ENCODE data around the gene ZNF701. TPM values are rescaled to one million over a fixed set of nuclear protein-coding genes. Genes with fewer than 3 reads are reported as not detected.
A peak's percentile ranks its signal among the peaks of the same experiment; 100 is the strongest.

Gene ZNF701
- polyA plus RNA-seq, 1 of the 3 experiments (the other 2 are of a cell fraction) = 3.8 TPM

GRCh38 chr19:52599241-52599640, 29.2 kb downstream of the ZNF701 start (continued):
- TF ChIP-seq IRF3 (IDR thresholded peaks at IDR 0.05; ENCODE audit: low read depth, low read length) = no peak
- no peak for TF ChIP-seq CHD2 (IDR thresholded peaks at IDR 0.05; ENCODE audit: low read length, partially characterized antibody)
- no peak for TF ChIP-seq TCF12 (IDR thresholded peaks at IDR 0.05)
- no peak for TF ChIP-seq GATA2 (CRISPR knock-in tag; IDR thresholded peaks at IDR 0.05)

DNA sequence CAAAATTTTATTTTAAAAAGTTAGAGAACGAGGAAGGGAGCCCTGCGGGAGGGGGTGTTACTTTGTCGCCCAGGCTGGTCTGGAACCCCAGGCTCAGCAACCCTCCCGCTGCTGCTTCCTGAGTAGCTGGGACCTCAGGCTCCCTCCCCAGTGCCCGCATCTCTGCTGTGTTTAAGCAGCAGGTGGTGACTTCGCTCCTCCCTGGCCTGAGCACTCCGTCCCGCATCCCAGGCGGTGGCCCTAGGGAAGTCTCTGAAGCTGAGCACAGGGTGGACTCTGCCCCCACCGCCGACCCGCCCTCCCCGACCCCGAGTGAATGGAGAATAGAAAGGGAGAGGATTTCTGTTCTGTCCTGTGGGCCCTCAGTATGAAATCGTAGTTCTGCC, 30.5 kb downstream of the ZNF701 start:
- peaks cover 3% of the 10 kb centered on the region for H3F3A ChIP-seq (replicated peaks; ENCODE audit: insufficient read depth)
- peak overlapping the region; percentile 63; the same call in 1 of the 2 replicates for H3K9ac ChIP-seq
- H3K27me3 ChIP-seq (ENCODE audit: insufficient read depth) = no peaks in the 10 kb centered on the region
- H2AFZ ChIP-seq (ENCODE audit: low read depth) = peak overlapping the region; percentile 88
- peaks cover 9% of the 10 kb centered on the region; the same call in 1 of the 2 replicates for H3K79me2 ChIP-seq (ENCODE audit: insufficient read depth)
- CTCF ChIA-PET = interaction anchor here (0.6 to 1.0 kb wide), 2 partner anchors 10 to 364 kb away, joined by 3 to 4 read pairs; no protein-coding TSS in a partner anchor
- H3K27ac ChIP-seq (ENCODE audit: low read depth in 2 of 2, low read length in 1 of 2) = peak overlapping the region; percentile 38 to 54; a peak in 3 of 4 replicates
- no peaks in the 10 kb centered on the region for H4K20me1 ChIP-seq (ENCODE audit: insufficient read depth)
- DNase-seq = no peak
- H3K9me3 ChIP-seq = no peaks in the 10 kb centered on the region
- H3K4me3 ChIP-seq (ENCODE audit: low read depth in 2 of 2, low read length in 1 of 2) = peak overlapping the region; percentile 59 to 81
- peak overlapping the region; percentile 86 for H3K4me2 ChIP-seq
- POLR2A ChIA-PET = no interaction called here
- WGBS (ENCODE audit: low lambda C conversion rate) = 11% methylated on average over 12 of the region's 15 CpGs
- H3K36me3 ChIP-seq (replicated peaks in 1 of 2; ENCODE audit: control insufficient read depth in 1 of 2, insufficient read depth in 2 of 2, low read length in 1 of 2) = peaks cover 9 to 21% of the 10 kb centered on the region in 2 experiments
- peaks cover 0 to 7% of the 10 kb centered on the region in 2 experiments; a peak in 1 of 4 replicates for H3K4me1 ChIP-seq (ENCODE audit: control insufficient read depth in 1 of 2, insufficient read depth in 2 of 2, low read depth in 1 of 2, low read length in 1 of 2)
- TF ChIP-seq, protein P1, sequence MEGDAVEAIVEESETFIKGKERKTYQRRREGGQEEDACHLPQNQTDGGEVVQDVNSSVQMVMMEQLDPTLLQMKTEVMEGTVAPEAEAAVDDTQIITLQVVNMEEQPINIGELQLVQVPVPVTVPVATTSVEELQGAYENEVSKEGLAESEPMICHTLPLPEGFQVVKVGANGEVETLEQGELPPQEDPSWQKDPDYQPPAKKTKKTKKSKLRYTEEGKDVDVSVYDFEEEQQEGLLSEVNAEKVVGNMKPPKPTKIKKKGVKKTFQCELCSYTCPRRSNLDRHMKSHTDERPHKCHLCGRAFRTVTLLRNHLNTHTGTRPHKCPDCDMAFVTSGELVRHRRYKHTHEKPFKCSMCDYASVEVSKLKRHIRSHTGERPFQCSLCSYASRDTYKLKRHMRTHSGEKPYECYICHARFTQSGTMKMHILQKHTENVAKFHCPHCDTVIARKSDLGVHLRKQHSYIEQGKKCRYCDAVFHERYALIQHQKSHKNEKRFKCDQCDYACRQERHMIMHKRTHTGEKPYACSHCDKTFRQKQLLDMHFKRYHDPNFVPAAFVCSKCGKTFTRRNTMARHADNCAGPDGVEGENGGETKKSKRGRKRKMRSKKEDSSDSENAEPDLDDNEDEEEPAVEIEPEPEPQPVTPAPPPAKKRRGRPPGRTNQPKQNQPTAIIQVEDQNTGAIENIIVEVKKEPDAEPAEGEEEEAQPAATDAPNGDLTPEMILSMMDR (IDR thresholded peaks at IDR 0.05) = no peak
- TF ChIP-seq, protein P2, sequence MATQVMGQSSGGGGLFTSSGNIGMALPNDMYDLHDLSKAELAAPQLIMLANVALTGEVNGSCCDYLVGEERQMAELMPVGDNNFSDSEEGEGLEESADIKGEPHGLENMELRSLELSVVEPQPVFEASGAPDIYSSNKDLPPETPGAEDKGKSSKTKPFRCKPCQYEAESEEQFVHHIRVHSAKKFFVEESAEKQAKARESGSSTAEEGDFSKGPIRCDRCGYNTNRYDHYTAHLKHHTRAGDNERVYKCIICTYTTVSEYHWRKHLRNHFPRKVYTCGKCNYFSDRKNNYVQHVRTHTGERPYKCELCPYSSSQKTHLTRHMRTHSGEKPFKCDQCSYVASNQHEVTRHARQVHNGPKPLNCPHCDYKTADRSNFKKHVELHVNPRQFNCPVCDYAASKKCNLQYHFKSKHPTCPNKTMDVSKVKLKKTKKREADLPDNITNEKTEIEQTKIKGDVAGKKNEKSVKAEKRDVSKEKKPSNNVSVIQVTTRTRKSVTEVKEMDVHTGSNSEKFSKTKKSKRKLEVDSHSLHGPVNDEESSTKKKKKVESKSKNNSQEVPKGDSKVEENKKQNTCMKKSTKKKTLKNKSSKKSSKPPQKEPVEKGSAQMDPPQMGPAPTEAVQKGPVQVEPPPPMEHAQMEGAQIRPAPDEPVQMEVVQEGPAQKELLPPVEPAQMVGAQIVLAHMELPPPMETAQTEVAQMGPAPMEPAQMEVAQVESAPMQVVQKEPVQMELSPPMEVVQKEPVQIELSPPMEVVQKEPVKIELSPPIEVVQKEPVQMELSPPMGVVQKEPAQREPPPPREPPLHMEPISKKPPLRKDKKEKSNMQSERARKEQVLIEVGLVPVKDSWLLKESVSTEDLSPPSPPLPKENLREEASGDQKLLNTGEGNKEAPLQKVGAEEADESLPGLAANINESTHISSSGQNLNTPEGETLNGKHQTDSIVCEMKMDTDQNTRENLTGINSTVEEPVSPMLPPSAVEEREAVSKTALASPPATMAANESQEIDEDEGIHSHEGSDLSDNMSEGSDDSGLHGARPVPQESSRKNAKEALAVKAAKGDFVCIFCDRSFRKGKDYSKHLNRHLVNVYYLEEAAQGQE (IDR thresholded peaks at IDR 0.05; ENCODE audit: low read depth, low read length) = no peak
- TF ChIP-seq MEF2A (IDR thresholded peaks at IDR 0.05; ENCODE audit: borderline replicate concordance, low read depth) (no peak), FOXJ3 (CRISPR knock-in tag; IDR thresholded peaks at IDR 0.05) (no peak), CHD2 (IDR thresholded peaks at IDR 0.05; ENCODE audit: low read length, partially characterized antibody) (no peak), USF1 (IDR thresholded peaks at IDR 0.05; ENCODE audit: borderline replicate concordance, low read depth) (no peak), FOSL2 (IDR thresholded peaks at IDR 0.05; ENCODE audit: borderline replicate concordance, low read depth) (no peak), EP300 (IDR thresholded peaks at IDR 0.05; ENCODE audit: borderline replicate concordance in 1 of 2, low read depth in 1 of 2, low read length in 1 of 2) (no peak)
- no peaks in the 10 kb centered on the region for H3K9me2 ChIP-seq

Measured in SK-N-SH (cell line).